ENCODE data around the gene GID8. TPM values are rescaled to one million over a fixed set of nuclear protein-coding genes. Genes with fewer than 3 reads are reported as not detected.

GID8 gene
- total and polyA plus RNA-seq, 2 of the 4 experiments (the other 2 are of a cell fraction): 21.5 to 33.9 TPM

- Histone ChIP-seq H2AFZ (replicated peaks; ENCODE audit: low read length, poor library complexity) (no peak overlapping the region), H3K9ac (ENCODE audit: low read depth, low read length) (no peak overlapping the region), H2BK20ac (ENCODE audit: low read depth, low read length) (no peak overlapping the region), H3K4me2 (ENCODE audit: low read depth, low read length) (no peak overlapping the region), H3K56ac (ENCODE audit: extremely low read depth, insufficient read depth, low read length) (no peak overlapping the region), H3K4me3 (ENCODE audit: insufficient read depth, low read depth, low read length) (no peak overlapping the region), H3K27ac (ENCODE audit: insufficient read depth, low read length) (no peak overlapping the region), H3K18ac (ENCODE audit: low read depth, low read length) (no peak overlapping the region), H3K4ac (ENCODE audit: low read depth, low read length) (no peak overlapping the region), H3K79me1 (ENCODE audit: low read depth in 1 of 2, low read length in 2 of 2) (no peaks in the 10 kb centered on the region), H2AK9ac (replicated peaks; ENCODE audit: low read depth, low read length, poor library complexity) (no peak overlapping the region), H2BK15ac (ENCODE audit: low read depth, low read length) (no peak overlapping the region), H3K27me3 (ENCODE audit: control insufficient read depth, insufficient read depth, low read length) (peaks cover 13% of the 10 kb centered on the region; the same call in 1 of the 2 replicates), H3K36me3 (ENCODE audit: control insufficient read depth, insufficient read depth, low read length) (no peaks in the 10 kb centered on the region), H4K20me1 (ENCODE audit: insufficient read depth, low read length) (no peaks in the 10 kb centered on the region), H3K9me3 (ENCODE audit: control insufficient read depth, insufficient read depth, low read length) (no peaks in the 10 kb centered on the region), H2BK120ac (ENCODE audit: low read depth, low read length) (no peak overlapping the region), H3K23ac (ENCODE audit: low read depth, low read length) (no peak overlapping the region), H3K14ac (replicated peaks; ENCODE audit: low read depth, low read length) (no peak overlapping the region), H3K9me1 (ENCODE audit: insufficient read depth, low read length) (no peaks in the 10 kb centered on the region), H4K5ac (ENCODE audit: low read depth, low read length) (no peak overlapping the region), H4K91ac (ENCODE audit: insufficient read depth, low read depth, low read length) (no peak overlapping the region), H4K8ac (ENCODE audit: low read depth in 2 of 2, low read length in 2 of 2) (no peak overlapping the region), H2BK5ac (ENCODE audit: low read depth, low read length, poor library complexity, severe bottlenecking) (no peak overlapping the region), H2AK5ac (ENCODE audit: low read depth, low read length) (no peak overlapping the region), H3K4me1 (ENCODE audit: control insufficient read depth, insufficient read depth, low read length) (no peaks in the 10 kb centered on the region)
- in situ Hi-C loops (cut with MboI; ENCODE audit: low sequenced_read_pairs): no loop called here
- TF ChIP-seq RCOR1 (IDR thresholded peaks at IDR 0.05; ENCODE audit: insufficient replicate concordance, low read length): no peak
- no peak for TF ChIP-seq MXI1 (IDR thresholded peaks at IDR 0.05; ENCODE audit: borderline replicate concordance, low read depth, low read length)
- TF ChIP-seq CTCF (conservative IDR thresholded peaks at IDR 0.05; ENCODE audit: low read depth, low read length): no peak
- ChIA-PET CTCF (no interaction called here), POLR2A (ENCODE audit: unreplicated experiment) (no interaction called here)
- WGBS, 2 experiments (ENCODE audit: extremely low coverage in 2 of 2, insufficient read length in 1 of 2): 90% methylated on average over 10 of the region's 32 CpGs; no CpG with 5 or more reads in 1 of the 2 experiments
- intact Hi-C loops (cut with micrococcal nuclease): no loop called here
- dilution Hi-C loops (cut with HindIII; ENCODE audit: low sequenced_read_pairs, unreplicated experiment): no loop called here
- ATAC-seq (ENCODE audit: low read depth) (no peak), DNase-seq (no peak)
- no TSS peak for BruUV-seq (replicated peaks)
Observed at GRCh38 chr20:62962891-62963613, 25.1 kb downstream of the GID8 start.

Measured in IMR-90 (cell line).